Esophagus muscularis mucosa (tissue), 4 donors: ENCODE results near the gene TTC34. TPM values are rescaled to one million over a fixed set of nuclear protein-coding genes. Genes with fewer than 3 reads are reported as not detected.

ENCODE experiments used
- DNase-seq: peaks from one replicate; pipeline ENCODE4 v3.0.0-alpha.2; 2017; ENCODE audit errors: extremely low spot score
- H3K27ac ChIP-seq, 4 donors: fragments of 200-600 bp; sonication (generic); replicated peaks in 1 of 4; 1 replicate in 3 of 4; 2 replicates in 1 of 4; pipeline ENCODE4 v1.5.1; 2016 to 2019; ENCODE audit warnings: mild to moderate bottlenecking in 1 of 4
- H3K27me3 ChIP-seq, 4 donors: fragments of 200-600 bp; sonication (generic); one replicate each; pipeline versions ENCODE4 v1.5.1 to v1.6.0; 2016 to 2019
- H3K36me3 ChIP-seq, 4 donors: fragments of 200-600 bp; sonication (generic); one replicate each; pipeline ENCODE4 v1.5.1; 2016 to 2019
- H3K4me1 ChIP-seq, 4 donors: fragments of 200-600 bp; sonication (generic); one replicate each; pipeline ENCODE4 v1.5.1; 2016 to 2019
- H3K4me3 ChIP-seq, 4 donors: fragments of 200-600 bp; sonication (generic); 1 replicate in 2 of 4; 2 replicates in 2 of 4; pipeline ENCODE4 v1.5.1; 2016 to 2019; ENCODE audit warnings: mild to moderate bottlenecking in 4 of 4, moderate library complexity in 1 of 4
- H3K9me3 ChIP-seq, 4 donors: fragments of 200-600 bp; sonication (generic); 1 replicate in 3 of 4; 2 replicates in 1 of 4; pipeline ENCODE4 v1.5.1; 2016 to 2019
- EP300 ChIP-seq: sonication (generic); formaldehyde crosslinking; IDR thresholded peaks from one replicate; pipeline ENCODE4 v1.6.1; 2017; ENCODE audit warnings: antibody characterized with exemption
- POLR2A ChIP-seq: fragments of 450-650 bp; IDR thresholded peaks from one replicate; pipeline ENCODE4 v1.6.1; 2017; ENCODE audit warnings: antibody characterized with exemption, moderate library complexity, mild to moderate bottlenecking, low read depth
- POLR2AphosphoS5 ChIP-seq, 2 donors: sonication (generic); formaldehyde crosslinking; IDR thresholded peaks; one replicate each; pipeline ENCODE4 v1.6.1; 2017; ENCODE audit warnings: antibody characterized with exemption in 2 of 2
- WGBS: methylation state at CpG from one replicate; pipeline ENCODE4 v1.1.5; 2018; 5-methylcytosine and 5-hydroxymethylcytosine counted together
- intact Hi-C: fragments of 100-400 bp; cut with DNase I; formaldehyde crosslinking; loops from one replicate; pipeline ENCODE4 v1.15.1; 2023
- total RNA-seq, 4 donors: library from RNA; depleted of rRNA; stranded (reverse); fragments of >200 nt; gene quantifications; one replicate each; pipeline versions ENCODE4 v1.1.0 to v1.2.1, GENCODE V29; 2016
- TF ChIP-seq, protein P1 (sequence below), 3 experiments: fragments of 200-600 bp in 2 of 3; fragments of 450-650 bp in 1 of 3; sonication (generic) in 2 of 3; IDR thresholded peaks; one replicate each; pipeline ENCODE4 v1.5.1; 2017 to 2019; ENCODE audit warnings: antibody characterized with exemption in 3 of 3, mild to moderate bottlenecking in 2 of 3, moderate library complexity in 1 of 3

TTC34 gene
- total RNA-seq, 4 donors from 2014 or later, result under 0.01 to 0.46 (median 0.10) TPM

DNA sequence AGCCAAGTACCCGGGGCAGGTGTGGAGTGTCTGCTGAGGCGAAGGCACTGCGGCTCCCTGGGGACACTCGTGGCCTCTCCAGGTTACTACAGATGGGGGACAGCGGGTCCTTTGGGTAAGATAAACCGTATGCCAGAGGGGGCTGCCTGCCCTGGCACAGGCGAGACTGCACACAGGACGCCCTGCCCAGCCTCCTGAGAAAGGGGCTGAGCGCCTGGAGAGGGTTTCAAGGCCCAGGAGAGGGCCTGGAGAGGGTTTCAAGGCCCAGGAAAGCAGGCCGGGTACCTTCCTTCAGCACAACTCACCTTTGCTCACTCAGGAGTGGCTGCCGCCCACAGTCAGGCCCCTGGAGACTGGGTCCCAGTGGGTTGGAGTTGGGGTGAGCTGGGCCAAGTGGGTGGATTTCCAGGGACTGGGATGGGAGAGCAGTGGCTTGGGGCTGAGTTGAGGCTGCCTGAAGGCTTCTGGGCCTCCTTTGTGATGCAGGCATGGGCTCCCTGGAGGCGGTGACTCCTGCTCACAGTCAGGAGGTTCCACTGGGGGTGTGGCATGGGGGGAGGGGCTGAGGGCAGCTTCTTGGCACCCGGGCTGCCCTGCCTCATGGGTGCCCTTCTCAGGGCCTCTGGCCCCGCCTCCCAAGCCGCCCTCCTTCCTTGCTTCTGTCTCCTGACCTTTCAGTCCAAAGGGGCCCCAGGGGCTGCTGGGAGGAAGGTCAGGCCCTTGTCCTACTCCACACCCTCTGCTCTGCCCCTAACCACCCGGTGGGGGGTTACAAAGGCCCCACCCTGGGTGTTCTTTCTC, 168.7 kb downstream of the TTC34 start, which contains the start of gene MMEL1:
Gene MMEL1, minus strand, starts transcription at position 456 of the 801 bp plus-strand sequence. CDS start 3,532 bp downstream, outside the sequence.
- TF ChIP-seq POLR2A, result no peak
- no peak for TF ChIP-seq POLR2AphosphoS5 (IDR thresholded peaks at IDR 0.05)
- TF ChIP-seq EP300, result no peak
- TF ChIP-seq, protein P1, sequence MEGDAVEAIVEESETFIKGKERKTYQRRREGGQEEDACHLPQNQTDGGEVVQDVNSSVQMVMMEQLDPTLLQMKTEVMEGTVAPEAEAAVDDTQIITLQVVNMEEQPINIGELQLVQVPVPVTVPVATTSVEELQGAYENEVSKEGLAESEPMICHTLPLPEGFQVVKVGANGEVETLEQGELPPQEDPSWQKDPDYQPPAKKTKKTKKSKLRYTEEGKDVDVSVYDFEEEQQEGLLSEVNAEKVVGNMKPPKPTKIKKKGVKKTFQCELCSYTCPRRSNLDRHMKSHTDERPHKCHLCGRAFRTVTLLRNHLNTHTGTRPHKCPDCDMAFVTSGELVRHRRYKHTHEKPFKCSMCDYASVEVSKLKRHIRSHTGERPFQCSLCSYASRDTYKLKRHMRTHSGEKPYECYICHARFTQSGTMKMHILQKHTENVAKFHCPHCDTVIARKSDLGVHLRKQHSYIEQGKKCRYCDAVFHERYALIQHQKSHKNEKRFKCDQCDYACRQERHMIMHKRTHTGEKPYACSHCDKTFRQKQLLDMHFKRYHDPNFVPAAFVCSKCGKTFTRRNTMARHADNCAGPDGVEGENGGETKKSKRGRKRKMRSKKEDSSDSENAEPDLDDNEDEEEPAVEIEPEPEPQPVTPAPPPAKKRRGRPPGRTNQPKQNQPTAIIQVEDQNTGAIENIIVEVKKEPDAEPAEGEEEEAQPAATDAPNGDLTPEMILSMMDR (IDR thresholded peaks at IDR 0.05), result no peak
- Histone ChIP-seq H3K27ac (no peak within 1 kb of the TSS), H3K27me3 (peaks cover 0 to 94% (median 50%) of the 10 kb centered on the region in 4 donors), H3K4me1 (peaks cover 4 to 22% (median 16%) of the 10 kb centered on the region in 4 donors), H3K36me3 (no peaks in the 10 kb centered on the region), H3K9me3 (peaks cover 0 to 5% (median 0%) of the 10 kb centered on the region in 4 donors), H3K4me3 (no peak within 1 kb of the TSS)
- WGBS, result 81% methylated on average over 10 of the region's 16 CpGs
- intact Hi-C loops, result no loop called here
- DNase-seq, result no peak

DNA sequence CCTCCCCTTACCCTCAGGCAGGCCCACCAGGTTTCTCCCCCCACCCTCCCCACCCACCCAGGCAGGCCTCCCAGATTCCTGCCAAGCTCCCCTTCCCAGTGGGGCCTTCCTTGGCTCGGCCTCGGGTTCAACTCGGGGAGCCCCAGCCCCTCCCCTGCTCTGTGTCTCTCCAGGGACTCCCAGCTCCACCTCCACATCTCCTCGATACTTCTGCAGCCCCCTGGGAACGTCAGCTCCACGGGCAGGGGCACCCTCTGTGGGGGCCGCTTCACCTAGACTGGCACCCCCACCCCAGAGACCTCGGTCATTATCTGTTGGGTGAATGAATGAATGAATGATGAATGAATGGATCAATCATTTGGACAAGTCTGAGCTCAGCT, 169.5 kb downstream of the TTC34 start:
- DNase-seq, result no peak
- 39% methylated on average over 8 of the region's 8 CpGs for WGBS
- peaks cover 0 to 5% (median 0%) of the 10 kb centered on the region in 4 donors for H3K9me3 ChIP-seq
- peaks cover 4 to 22% (median 16%) of the 10 kb centered on the region in 4 donors for H3K4me1 ChIP-seq
- no peaks in the 10 kb centered on the region for H3K36me3 ChIP-seq
- no peak for TF ChIP-seq EP300
- TF ChIP-seq, protein P1 (IDR thresholded peaks at IDR 0.05), result no peak
- no peak for TF ChIP-seq POLR2A
- TF ChIP-seq POLR2AphosphoS5 (IDR thresholded peaks at IDR 0.05), result no peak
- H3K27ac ChIP-seq, result no peak overlapping the region
- peaks cover 0 to 94% (median 54%) of the 10 kb centered on the region in 4 donors for H3K27me3 ChIP-seq
- H3K4me3 ChIP-seq, result no peak overlapping the region
- intact Hi-C loops, result no loop called here

- no peaks in the 10 kb centered on the region for H3K9me3 ChIP-seq
- no peak overlapping the region for H3K4me3 ChIP-seq
- intact Hi-C loops, result no loop called here
- no peaks in the 10 kb centered on the region for H3K36me3 ChIP-seq
- no peak for DNase-seq
- H3K4me1 ChIP-seq, result peaks cover 4 to 22% (median 16%) of the 10 kb centered on the region in 4 donors
- TF ChIP-seq POLR2AphosphoS5 (IDR thresholded peaks at IDR 0.05) (no peak), POLR2A (no peak), EP300 (no peak)
- TF ChIP-seq, protein P1 (IDR thresholded peaks at IDR 0.05), result no peak
- no peak overlapping the region for H3K27ac ChIP-seq
- 80% methylated on average over 19 of the region's 24 CpGs for WGBS
- peaks cover 0 to 94% (median 55%) of the 10 kb centered on the region in 4 donors for H3K27me3 ChIP-seq
Measured at GRCh38 chr1:2631136-2632050, 170.1 kb downstream of the TTC34 start.

GRCh38 chr1:2630498-2631135, 170.9 kb downstream of the TTC34 start:
- intact Hi-C loops, result no loop called here
- H3K27me3 ChIP-seq, result peaks cover 0 to 95% (median 56%) of the 10 kb centered on the region in 4 donors
- no peak for TF ChIP-seq POLR2A
- no peak for TF ChIP-seq EP300
- TF ChIP-seq, protein P1 (IDR thresholded peaks at IDR 0.05), result no peak
- TF ChIP-seq POLR2AphosphoS5 (IDR thresholded peaks at IDR 0.05), result no peak
- peaks cover 4 to 22% (median 16%) of the 10 kb centered on the region in 4 donors for H3K4me1 ChIP-seq
- H3K36me3 ChIP-seq, result no peaks in the 10 kb centered on the region
- H3K9me3 ChIP-seq, result no peaks in the 10 kb centered on the region
- WGBS, result 96% methylated on average over 34 of the region's 35 CpGs
- no peak overlapping the region for H3K27ac ChIP-seq
- no peak for DNase-seq
- H3K4me3 ChIP-seq, result no peak overlapping the region
